PC-9 (cell line): Measurements from ENCODE around the gene KITLG.

Experiments used
- CTCF ChIP-seq: fragments of 200-600 bp; sonication (generic); conservative IDR thresholded peaks from 2 replicates; pipeline ENCODE4 v1.6.1; 2017; ENCODE audit warnings: mixed run types, antibody characterized with exemption, mild to moderate bottlenecking, moderate library complexity
- EZH2 ChIP-seq: fragments of 200-600 bp; sonication (generic); IDR thresholded peaks from 2 replicates; pipeline ENCODE4 v1.8.0; 2017; ENCODE audit warnings: antibody characterized with exemption, low read depth

GRCh38 chr12:88559199-88559598, 21.1 kb downstream of the KITLG start:
- TF ChIP-seq CTCF: no peak
- no peak for TF ChIP-seq EZH2
